ENCODE results near the gene OR2F2.

Gene OR2F2

DNA sequence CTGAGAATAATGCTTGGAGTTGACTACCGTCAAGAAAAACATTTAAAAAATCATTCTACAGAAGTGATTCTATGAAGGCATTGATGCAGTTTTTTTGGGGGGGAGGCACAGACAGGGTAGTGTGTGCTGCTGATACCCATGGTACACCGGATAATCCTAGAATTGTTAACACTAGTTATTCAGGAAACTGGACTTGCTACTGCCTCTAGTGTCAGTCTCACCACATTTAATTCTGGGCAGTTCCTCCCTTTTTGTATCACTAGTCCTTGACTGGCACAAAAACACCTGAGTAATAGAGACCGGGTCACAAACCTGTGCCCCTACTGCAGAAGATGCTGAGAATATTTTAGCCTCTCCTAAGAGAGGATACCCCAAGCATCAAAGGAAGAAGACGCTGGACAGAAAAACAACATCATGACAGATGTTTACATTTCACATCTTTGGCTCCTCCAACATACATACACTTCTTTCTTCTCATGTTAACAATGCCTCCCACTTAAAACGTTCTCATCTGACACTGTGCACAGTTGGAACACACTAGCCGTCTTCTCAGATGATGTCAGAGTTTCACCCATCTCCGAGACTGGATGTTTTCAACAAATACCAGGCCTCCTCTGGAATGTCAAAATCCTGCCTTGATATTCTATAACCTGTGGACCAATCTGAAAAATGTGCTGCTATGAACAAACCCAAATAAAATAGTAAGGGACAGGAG lies 19.9 kb upstream of the OR2F2 start:
- DNase-seq (ENCODE audit: low read depth) = no peak

DNA sequence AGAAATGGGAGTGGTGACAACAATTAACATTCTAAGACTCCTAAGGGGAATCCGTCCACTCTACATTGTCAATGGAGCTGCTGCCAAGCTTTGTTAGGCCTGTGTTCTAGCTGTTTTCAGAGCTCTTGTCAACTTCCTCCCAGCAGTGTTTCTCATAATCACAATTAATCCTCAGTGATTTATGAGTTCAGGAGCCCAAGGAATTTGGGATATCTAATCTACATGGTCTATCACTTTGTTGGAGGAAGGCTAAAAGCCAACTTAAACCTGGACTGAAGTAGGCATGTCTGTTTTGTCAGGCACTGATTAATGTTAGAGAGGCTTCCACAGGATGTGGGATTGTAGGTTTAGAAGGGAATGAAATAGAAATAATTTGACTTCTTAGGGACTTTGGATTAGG lies 10.2 kb upstream of the OR2F2 start:
- no peak for DNase-seq (ENCODE audit: low read depth)

DNA sequence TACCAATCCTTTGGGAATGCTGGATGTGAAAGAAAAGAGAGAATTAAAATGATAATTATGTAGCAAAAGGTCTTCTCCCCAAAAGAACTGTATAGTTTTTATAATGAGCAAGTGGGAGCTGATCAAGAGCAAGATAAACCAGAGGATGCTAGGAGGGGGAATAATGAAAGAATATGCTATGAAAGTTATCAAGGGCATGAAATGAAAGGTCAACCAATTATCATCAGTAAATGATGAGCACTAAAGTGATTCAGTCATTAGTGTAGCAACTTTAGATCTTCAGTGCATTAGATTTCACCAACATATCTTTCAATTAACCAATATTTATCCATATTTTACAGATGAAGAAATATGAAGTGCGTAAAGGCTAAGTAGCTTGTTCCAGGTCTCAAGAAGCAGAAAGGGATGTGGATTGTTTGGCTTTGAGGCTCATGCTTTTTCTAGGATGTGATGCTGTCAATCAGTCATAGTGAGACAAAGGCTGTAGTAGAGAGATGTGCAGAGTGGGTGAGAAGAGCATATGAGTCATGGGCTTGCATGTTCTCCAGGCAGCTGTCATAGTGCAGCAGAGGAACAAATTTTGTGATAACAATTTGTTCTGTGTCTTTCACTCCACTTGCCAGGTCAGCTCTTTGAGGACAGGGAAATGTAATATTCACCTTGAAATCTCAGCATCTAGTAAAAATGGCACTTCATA lies 5.7 kb upstream of the OR2F2 start:
- DNase-seq (ENCODE audit: low read depth) = no peak

DNA sequence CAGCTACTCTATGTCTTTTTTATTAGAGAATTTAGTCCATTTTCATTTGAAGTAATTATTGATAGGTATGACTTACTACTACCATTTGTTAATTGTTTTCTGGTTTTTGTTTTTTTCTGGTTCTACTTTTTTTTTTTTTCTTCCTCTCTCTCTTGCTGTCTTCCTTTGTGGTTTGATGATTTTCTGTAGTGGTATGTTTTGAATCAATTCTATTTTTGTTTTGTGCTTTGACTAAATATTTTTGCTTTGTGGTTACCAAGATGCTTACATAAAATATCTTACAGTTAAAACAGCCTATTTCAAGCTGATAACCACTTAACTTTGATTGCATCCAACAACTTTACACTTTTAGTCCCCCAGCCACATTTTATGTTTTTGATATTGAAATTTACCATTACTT lies 3.3 kb upstream of the OR2F2 start:
- no peak for DNase-seq (ENCODE audit: low read depth)

- DNase-seq (ENCODE audit: low read depth) = no peak
These were observed 1.3 kb downstream of the OR2F2 start for GRCh38 chr7:143936087-143937009.

DNA sequence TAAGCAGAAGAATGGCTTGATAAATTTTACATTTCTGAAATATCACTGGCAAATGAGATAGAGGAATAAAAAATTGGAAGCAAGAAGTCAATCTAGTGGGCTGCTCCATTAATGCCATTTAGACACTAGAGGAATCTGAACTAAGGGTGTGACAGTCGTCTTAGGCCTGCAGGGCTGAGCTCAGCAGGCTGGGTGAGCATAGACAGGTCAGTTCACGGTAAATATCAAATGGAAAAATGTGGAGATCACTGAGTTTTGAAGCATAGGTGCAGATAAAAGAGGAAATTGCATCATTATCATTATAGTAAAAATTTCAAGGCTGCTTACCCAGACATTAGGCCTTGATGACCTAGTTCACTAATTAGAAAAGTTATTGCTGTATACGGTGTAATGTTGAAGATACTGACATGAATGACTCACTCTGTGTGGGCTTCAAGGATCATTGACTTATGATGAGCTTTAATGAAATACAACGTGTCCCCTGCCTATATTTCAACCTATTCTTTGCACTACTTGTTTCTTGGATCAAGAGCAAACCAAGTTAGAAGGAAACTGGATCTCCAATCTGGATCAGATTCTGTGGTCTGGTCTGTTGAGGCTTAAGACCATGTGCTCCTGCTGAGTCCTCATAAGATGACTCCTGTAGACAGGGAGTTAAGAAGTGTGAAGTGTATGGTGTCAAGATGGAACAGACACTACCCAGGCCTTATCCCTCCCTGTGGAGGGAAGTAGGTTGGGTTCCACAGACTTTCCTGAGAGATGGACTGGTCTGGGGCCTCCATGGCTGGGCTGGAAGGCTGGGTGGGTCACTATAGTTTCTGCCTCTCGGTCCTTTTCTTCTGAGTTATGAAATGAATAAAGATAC lies 3.6 kb downstream of the OR2F2 start:
- no peak for DNase-seq (ENCODE audit: low read depth)

DNA sequence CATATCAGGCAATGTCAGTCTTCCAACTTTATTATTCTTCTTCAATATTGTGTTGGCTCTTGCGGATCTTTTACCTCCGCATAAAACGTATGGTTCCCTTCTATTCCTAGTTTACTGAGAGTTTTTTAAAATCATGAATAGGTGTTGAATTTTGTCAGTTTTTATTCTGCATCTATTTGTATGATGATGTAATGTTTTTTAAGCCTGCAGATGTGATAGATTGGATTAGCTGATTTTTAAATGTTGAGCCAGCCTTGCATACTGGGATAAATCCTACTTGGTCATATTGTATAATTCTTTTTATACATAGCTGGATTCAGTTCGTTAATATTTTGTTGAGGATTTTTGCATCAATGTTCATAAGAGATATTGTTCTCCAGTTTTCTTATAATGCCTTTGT lies 10.4 kb downstream of the OR2F2 start:
- DNase-seq (ENCODE audit: low read depth) = no peak

DNA sequence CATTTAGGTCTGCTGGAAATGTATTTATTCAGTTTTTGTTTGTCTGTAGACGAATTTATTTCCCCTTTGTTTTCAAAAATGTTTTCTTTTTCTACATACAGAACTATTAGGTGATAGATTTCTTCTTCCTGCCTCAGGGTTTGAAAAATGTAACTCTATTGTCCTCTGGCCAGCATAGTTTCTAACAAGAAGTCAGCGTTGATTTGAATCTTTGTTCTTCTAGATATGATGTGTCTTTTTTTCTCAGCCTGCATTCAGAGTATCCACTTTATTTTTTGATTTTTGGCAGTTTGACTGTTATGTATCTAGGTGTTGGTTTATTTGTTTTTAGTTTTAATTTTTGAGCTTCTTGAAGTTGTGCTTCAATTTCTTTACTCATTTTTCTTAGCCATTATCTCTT lies 12.1 kb downstream of the OR2F2 start:
- no peak for DNase-seq (ENCODE audit: low read depth)

DNA sequence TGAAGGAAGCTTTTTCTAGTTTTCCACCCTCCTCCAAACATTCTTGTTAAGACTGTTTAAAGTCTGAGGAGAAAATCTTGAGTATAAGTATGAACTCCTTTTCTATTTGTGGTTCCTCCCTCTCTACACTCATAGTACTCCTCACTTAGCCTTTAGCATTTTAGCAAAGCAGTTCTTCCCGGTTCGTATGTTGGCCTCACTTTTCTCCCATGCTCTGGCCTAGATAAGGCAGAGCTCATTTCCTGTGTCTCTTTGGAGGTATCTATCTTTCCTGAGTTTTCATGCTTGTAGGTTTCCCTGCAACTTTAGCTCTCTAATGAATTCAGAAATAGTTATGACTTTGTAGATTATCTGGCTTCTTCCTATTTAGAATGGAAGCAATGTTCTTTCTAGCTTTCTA lies 13.7 kb downstream of the OR2F2 start:
- DNase-seq (ENCODE audit: low read depth) = no peak

DNA sequence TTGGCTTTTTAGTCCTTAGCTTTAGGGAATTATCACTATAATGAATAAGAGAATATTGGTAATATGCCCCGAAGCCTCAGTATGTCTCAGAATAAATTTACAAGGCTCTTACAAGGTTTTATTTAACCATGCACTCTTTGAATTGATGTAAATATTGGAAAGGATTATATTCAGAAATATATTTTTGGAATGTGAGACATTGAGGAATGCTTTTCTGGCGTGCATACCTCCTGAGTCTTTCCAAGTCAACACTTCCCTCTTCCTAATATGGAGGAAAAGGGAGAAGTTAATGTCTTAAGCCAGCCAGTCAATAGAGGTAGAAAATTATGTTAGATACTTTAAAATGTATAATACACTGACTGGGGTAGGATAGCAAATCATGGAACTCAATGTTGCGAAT lies 18.4 kb downstream of the OR2F2 start:
- no peak for DNase-seq (ENCODE audit: low read depth)

DNA sequence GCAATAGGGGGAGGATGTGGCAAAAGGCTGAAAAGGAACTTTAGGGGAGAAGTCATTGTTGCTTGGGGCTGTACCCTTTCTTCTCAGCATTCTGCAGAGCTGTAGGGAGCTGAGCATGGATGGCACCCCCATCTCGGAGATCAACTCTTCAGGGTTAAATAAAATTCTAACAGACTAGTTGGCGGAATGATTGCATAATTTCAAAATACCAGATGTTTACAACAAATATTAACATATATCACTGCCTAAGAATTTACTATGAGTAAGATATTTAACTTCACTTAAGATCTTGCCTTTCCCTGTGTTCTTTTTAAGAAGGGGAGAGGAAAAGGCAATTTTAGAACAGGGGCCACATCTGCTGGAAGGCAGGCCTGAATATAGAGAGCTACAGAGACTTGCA lies 19.1 kb downstream of the OR2F2 start:
- no peak for DNase-seq (ENCODE audit: low read depth)

- DNase-seq (ENCODE audit: low read depth) = no peak
These were observed 19.5 kb downstream of the OR2F2 start, which contains the start of gene OR2F1 for GRCh38 chr7:143954544-143954943. Gene OR2F1, plus strand, starts transcription at chr7:143954844. Its CDS starts 5,127 bp downstream, at chr7:143959971.

- DNase-seq (ENCODE audit: low read depth) = no peak
These were observed 23.7 kb downstream of the OR2F2 start for GRCh38 chr7:143958781-143959180.

- no peak for DNase-seq (ENCODE audit: low read depth)
These were observed 26.0 kb downstream of the OR2F2 start for GRCh38 chr7:143960813-143961610.

DNA sequence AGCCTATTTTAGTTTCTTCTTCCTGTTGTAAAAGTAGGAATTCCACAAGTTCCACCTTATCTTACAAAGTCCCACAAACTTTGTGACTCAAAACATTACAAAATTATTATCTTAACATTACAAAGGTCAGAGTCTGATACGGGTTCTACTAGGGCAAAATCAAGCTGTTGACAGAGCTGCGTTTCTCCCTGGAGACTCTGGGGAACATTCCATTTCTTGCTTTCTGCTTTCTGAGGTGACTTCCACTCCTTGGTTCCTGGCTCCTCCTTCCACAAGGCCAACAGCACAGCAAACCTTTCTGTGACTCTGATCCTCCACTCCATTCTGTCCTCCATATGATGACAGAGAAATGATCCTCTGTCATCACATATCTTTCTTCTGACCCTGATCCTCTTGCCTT lies 30.2 kb downstream of the OR2F2 start:
- no peak for DNase-seq (ENCODE audit: low read depth)

GRCh38 chr7:143967398-143967797 lies 32.4 kb downstream of the OR2F2 start:
- no peak for DNase-seq (ENCODE audit: low read depth)

DNA sequence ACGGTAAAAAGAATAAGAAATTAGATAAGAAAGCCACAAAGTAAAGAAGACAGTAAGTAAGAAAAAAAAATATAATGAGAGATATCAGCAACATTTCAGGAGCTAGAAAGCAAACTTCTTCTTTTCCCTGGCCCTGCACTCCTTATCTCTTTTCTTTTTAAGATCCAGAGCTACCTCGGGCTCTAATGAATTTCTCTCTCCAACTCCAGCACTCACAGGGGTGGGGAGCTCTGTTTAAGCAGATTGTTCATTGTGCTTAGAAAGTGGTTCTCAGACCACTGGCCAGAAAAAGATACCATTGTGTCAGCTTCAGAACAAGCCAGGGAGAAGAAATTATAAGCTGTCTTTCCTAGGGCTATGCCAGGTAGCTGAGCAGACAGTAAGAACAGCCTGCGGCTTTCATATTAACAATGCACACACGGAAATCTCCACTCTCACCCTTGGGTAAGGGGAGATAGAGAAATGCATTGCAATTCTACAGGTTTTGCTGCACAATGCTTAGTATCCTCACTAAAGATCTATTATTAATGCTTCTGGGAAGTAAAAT lies 38.9 kb downstream of the OR2F2 start:
- no peak for DNase-seq (ENCODE audit: low read depth)

DNA sequence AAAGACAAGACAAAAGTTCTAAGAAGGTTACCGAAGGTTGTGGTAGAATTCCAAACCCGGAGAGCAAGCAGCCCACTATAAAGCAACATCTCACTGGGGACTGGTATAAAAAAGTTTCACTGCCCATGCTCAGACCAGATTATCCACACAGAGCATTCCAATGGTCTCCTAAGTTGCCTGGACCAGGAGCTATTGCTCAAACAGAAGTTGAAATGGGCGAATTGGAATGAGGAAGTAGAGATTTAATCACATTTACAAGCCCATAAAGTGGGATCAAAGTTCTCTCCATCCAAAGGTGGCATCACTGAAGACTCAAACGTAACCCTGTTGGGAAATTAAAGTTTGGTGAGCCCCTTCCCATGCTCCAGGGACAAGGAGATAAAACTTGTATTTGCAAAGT lies 39.4 kb downstream of the OR2F2 start:
- DNase-seq (ENCODE audit: low read depth) = no peak

- no peak for DNase-seq (ENCODE audit: low read depth)
These were observed 40.6 kb downstream of the OR2F2 start for GRCh38 chr7:143975617-143976016.

- no peak for DNase-seq (ENCODE audit: low read depth)
These were observed 43.6 kb downstream of the OR2F2 start for GRCh38 chr7:143978585-143978984.

DNA sequence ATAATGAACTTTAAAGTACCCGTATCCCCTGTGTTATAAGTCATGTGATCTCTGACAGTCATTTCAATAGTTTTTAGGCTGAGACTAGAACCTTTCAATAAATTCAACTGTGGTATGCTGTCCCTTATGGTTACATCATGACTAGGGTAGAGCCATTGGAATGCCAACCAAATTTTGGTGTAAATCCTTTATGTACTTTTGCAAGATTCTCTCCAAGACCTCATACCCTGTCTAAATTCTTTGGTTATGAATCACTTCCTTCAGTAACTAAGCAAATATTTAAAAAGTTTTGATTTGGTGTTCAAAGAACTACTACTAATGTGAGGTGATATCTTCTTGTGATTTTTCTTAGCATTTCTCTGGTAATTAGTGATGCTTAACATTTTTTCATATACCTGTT lies 44.3 kb downstream of the OR2F2 start:
- DNase-seq (ENCODE audit: low read depth) = no peak
